HG03342 (cell line): ENCODE data around the gene VAT1.
"Not testable (repeated sequence)": the region's sequence is repeated elsewhere in the genome, so short reads cannot be mapped to it uniquely, and the experiment has no call there.

Experiments used
- ATAC-seq: cut with Tn5 transposase; IDR thresholded peaks from one replicate; pipeline ENCODE4 v1.9.1; 2021; ENCODE audit warnings: mild to moderate bottlenecking, moderate library complexity; ENCODE audit not compliant: unreplicated experiment

Gene VAT1

DNA sequence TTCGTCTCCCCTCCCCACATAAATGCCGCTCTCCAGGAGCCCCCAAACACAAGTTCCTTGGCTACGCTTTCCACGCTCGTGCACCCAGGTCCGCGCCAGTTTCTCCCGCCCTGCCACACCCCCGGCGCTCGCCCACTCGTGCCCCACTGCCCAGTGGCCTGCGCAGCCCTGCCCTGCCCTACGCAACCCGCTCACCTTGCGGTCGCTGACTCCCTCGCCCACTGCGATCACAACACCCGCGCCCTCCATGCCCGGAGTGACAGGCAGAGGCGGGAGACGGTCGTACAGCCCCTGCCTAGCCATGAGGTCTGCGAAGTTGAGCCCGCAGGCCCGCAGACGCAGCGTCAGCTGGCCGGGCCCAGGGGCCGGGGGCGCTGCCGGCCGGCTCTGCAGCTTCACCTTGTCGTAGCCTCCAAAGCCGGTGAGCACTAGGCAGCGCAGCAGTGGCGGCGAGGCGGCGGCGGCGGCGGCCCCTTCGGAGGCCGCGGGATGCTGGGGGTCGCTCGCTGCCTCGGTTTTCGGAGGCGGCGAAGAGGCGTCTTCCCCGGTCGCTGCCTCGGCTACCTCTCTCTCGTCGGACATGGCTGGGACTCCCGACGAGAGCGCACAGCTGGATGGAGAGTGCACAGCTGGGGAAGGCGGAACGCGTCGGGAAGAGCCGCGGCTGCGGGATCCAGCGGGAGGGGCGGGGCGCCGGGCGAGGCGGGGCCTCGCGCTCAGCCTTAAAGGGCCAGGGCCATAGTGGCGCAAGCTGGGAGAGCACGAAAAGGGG, at the start of gene VAT1:
TSS of gene VAT1 (minus strand) at position 645 of the 772 bp plus-strand sequence. CDS start at position 582, 63 bp downstream.
- no peak for ATAC-seq

- ATAC-seq = no peak
These were observed 48.7 kb upstream of the VAT1 start for GRCh38 chr17:43070872-43071271.

DNA sequence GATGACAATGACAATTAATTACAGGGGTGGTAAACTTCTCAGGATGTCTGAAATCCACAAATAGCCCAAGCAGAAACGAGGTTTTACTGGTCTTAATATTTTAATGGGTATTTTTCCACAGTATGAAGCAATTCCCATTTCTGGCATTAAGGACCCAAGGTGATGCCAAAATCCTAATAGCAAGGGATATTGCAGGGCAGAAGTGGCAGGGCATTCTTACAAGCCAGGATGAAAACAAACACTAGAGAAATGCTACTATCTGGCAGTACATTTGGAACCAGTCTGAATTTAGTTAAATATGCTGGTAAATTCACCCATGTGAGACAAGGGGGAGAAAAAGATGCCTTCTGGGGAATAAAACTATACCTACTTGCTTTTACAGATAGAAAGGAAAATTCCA, 48.1 kb upstream of the VAT1 start:
- no peak for ATAC-seq

DNA sequence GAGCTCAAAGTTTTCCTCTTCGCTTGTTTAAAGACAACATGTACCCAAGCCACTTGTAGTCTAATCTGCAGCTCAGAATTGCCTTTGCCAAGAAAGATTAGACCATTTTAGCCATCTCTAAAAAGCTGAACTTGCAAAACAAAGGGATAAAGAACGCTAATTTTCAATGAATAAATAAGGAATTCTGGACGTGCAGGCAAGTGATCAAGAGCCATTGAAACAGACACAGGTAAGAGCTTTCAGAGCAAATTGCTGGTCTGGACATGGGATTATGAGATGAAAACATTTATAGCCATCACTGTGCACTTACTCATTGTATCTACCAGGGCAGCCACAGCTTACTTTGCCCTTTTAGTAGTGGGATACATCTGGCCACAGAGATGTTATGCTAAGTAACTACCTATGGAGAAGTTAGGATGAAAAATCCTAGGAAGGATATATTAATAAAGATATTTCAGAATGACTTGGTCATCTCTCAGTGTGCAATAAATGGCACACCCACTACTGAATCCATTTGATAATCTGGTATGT, 47.2 kb upstream of the VAT1 start:
- ATAC-seq = no peak

DNA sequence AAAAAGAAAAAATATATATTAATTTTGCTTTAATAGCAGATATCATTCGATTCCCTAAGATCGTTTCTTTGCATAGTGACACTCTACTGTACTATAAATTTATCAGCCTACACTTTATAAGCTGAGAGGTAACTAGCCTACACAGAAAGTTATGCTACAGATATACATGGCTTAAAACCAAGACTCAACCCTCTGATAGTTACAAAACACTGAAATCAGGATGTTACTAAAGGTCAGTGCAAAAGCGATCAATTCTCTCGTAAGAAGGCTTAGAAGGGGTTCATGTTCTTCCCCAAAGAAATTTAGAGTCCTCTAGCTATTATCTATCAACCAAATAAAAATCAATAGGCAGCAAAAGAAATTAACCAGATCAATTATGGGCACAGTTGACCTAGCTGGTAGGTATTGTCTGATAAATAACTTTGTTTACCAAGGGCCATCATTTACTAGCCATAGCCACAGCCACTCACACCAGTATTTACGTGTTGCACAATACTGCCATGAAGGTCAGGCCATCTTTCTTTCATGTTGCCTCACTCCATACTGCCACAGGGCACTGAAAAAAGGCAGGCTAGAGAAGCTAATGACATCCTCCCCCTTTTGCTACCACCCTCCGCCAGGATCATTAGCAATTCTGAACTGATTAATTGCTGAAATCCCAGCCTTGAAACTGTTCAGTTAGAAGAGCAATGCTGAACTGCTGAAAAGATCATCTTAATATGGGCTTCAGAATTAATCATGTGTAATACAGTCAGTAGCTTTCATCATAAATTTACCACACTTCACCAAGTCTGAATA, 46.6 kb upstream of the VAT1 start:
- ATAC-seq = no peak

- no peak for ATAC-seq
These were observed 40.9 kb upstream of the VAT1 start for GRCh38 chr17:43062984-43063638.

DNA sequence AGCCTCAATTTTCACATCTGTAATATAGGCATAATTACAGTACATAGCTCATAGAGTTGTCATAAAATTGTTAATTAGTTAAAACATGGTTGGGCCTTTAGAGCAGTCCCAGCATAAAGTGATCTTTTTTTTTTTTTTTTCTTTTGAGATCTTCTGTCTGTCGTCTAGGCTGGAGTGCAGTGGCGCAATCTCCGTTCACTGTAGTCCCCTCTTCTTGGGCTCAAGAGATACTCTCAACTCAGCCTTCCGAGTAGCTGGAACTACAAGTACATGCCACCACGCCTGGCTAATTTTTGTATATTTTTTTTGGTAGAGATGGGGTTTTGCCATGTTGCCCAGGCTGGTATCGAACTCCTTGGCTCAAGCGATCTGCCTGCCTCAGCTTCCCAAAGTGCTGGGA, 33.9 kb upstream of the VAT1 start:
- ATAC-seq = no peak

DNA sequence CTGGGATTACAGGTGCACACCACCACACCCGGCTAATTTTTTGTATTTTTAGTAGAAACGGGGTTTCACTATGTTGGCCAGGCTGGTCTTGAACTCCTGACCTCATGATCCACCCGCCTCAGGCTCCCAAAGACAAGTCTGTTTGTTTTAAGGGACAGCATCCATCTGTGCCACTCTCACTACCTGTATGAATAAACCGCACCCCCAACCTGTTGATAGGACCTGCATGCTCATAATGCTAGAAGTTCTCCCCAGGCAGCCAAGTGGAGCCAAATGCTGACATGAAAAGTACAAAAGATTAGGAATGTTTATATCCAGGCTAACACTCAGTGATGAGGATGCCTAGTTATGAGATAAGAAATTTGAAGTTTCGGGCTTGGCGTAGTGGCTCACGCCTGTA, 30.8 kb upstream of the VAT1 start:
- ATAC-seq = not testable (repeated sequence)

GRCh38 chr17:43051969-43052368, 29.8 kb upstream of the VAT1 start:
- ATAC-seq = no peak

- no peak for ATAC-seq
These were observed 21.8 kb upstream of the VAT1 start for GRCh38 chr17:43044024-43044423.

DNA sequence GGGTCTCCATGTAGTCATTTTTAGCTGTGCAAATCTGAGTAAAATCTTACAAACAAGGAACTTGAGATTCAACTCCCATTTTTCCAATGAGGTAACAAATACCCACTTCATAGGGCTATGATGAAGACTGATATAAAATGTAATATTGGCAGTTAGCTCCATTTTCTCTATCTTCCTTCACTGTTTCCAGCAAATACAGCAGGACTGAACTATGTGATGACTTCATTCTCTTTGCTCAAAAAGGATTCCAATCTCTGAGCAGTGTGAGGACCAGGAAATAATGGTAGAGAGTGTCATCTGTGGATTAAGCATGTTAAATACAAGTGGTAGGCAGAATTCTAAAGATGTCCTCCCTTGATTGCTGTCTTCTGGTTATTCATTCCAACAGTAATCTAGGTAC, 21.1 kb upstream of the VAT1 start:
- ATAC-seq = no peak

DNA sequence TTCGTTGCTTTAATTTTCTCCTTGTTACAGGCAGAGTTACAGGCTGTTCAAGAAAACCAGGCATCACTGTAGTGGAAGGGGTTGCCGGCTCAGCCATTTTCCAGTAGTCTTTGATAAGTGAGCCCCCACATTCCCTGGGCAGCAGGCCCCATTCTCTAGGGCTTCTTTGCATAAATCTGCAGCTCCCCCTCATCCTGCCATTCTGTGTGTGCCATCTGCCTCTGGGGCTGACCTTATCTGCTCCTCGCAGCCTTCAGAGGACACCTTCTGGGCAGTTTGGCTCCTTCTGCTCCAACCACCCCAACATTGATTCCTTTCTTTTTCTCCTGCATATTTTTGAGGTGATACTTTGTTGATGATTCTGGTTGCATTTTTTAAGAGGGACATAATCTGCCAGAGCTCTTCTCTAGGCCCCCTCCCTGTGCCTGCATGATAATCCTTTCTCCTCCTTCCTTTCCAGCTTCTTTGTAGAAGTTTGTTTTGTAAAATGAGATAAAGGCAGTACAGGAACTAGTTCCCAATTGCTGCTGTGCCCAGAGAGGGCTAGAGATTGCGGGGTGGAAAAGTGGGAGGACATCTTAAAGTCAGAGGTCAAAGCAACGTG, 19.9 kb upstream of the VAT1 start:
- no peak for ATAC-seq

DNA sequence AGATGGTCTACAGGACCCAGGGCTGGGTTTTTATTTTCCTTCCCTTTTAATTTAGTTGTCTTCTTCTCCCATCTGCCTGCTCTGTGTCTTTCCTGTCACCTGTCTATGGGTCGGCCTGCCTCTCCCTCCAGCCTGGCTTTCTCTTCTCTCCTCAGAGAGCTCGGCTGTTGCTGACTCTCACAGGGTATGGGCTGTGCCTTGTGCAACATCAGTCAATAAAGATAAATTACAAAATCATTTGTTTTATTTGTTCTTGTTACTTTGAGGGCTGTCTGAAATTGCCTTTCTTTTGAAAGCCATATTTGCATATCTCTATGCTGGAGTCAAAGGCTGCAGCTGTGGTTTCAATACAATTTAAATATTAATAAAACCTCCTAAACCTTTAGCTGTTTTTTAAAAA, 18.5 kb upstream of the VAT1 start:
- no peak for ATAC-seq

DNA sequence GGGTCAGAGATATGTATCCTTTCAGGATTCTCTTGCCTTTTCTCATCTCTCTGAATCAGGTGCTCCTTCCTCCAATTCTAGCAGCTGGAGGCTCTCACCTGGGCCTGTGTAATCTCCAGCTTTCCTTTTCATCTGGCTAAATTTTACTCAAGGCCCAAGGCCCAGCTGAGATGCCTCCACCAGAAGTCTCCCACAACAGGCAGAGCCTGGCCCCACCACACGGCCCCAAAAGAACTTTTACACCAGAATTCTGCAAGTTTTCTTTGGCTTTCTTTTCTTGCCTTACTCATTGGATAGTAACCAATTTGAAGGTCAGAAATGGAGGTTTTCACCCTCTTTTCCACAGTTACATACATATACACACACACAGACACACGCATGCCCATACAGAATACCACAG, 17.5 kb upstream of the VAT1 start:
- no peak for ATAC-seq

DNA sequence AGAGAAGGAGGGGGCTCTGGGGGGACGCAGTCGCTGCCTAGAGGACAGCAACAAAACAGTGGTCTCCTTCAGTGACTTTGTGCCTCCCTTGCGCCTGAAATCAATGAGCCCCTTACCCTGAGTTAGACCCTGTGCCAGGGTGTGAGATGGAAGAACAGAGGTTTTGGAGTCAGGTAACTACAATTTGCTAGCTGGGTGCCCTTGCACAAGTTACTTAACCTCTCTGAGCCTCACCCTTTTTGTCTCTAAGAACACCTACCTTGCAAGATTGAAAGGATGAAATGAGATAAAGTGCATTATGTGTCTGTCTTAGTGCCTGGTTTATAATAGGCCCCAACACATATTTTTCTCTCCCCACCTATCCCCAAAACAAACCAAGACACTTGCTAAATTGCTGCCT, 12.7 kb upstream of the VAT1 start:
- ATAC-seq = no peak

GRCh38 chr17:43033948-43034881, 12.0 kb upstream of the VAT1 start:
- ATAC-seq = no peak

- ATAC-seq = no peak
These were observed 9.5 kb upstream of the VAT1 start for GRCh38 chr17:43031666-43032065.

- no peak for ATAC-seq
These were observed 8.1 kb upstream of the VAT1 start for GRCh38 chr17:43030137-43030767.

GRCh38 chr17:43028221-43028861, 6.2 kb upstream of the VAT1 start:
- no peak for ATAC-seq
